Astrocyte (in vitro differentiated cells and primary cell): Measurements from ENCODE around the gene CACNB4. TPM values are rescaled to one million over a fixed set of nuclear protein-coding genes. Genes with fewer than 3 reads are reported as not detected.
"Not testable (repeated sequence)": the region's sequence is repeated elsewhere in the genome, so short reads cannot be mapped to it uniquely, and the experiment has no call there.

ENCODE experiments used
- DNase-seq: peaks from one replicate; pipeline ENCODE4 v3.0.0-alpha.2; 2010; ENCODE audit warnings: low read depth
- FAIRE-seq: peaks from 2 replicates; lab custom pipeline; 2011; peaks lifted over from hg19 to GRCh38; lab: Jason Lieb, UNC
- H2AFZ ChIP-seq: 2 replicates; pipeline ENCODE4 v1.6.0; 2012; ENCODE audit warnings: low read depth, low read length, inconsistent platforms
- H3K27ac ChIP-seq: 2 replicates; pipeline ENCODE4 v1.5.1; 2011; ENCODE audit warnings: low read depth, low read length, inconsistent platforms
- H3K27me3 ChIP-seq: 2 replicates; pipeline ENCODE4 v1.6.0; 2011; ENCODE audit warnings: low read length, inconsistent platforms; ENCODE audit not compliant: insufficient read depth
- H3K36me3 ChIP-seq: 2 replicates; pipeline ENCODE4 v1.5.1; 2011; ENCODE audit warnings: low read length, inconsistent platforms; ENCODE audit not compliant: insufficient read depth
- H3K4me1 ChIP-seq: 2 replicates; pipeline ENCODE4 v1.5.1; 2011; ENCODE audit warnings: low read length, inconsistent platforms; ENCODE audit not compliant: insufficient read depth
- H3K4me2 ChIP-seq: 2 replicates; pipeline ENCODE4 v1.6.0; 2012; ENCODE audit warnings: low read length, inconsistent platforms
- H3K4me3 ChIP-seq: 2 replicates; pipeline ENCODE4 v1.5.1; 2011; ENCODE audit warnings: low read depth, mild to moderate bottlenecking, low read length, inconsistent platforms; ENCODE audit not compliant: insufficient read depth
- H3K79me2 ChIP-seq: 2 replicates; pipeline ENCODE4 v1.6.0; 2012; ENCODE audit warnings: mild to moderate bottlenecking, low read length, inconsistent platforms; ENCODE audit not compliant: insufficient read depth
- H3K9ac ChIP-seq: 2 replicates; pipeline ENCODE4 v1.6.0; 2012; ENCODE audit warnings: mild to moderate bottlenecking, low read length, inconsistent platforms
- H3K9me3 ChIP-seq: 2 replicates; pipeline ENCODE4 v1.5.1; 2012; ENCODE audit warnings: low read depth, mild to moderate bottlenecking, low read length, inconsistent platforms; ENCODE audit not compliant: insufficient read depth
- H4K20me1 ChIP-seq: 2 replicates; pipeline ENCODE4 v1.6.0; 2012; ENCODE audit warnings: low read length, inconsistent platforms; ENCODE audit not compliant: insufficient read depth
- H3K27ac Mint-ChIP-seq: one replicate; pipeline ENCODE4 v1.8.0; 2021; ENCODE audit warnings: mild to moderate bottlenecking, mixed read lengths; ENCODE audit not compliant: unreplicated experiment
- H3K27me3 Mint-ChIP-seq: one replicate; pipeline ENCODE4 v1.8.0; 2021; ENCODE audit warnings: low read depth, mixed read lengths; ENCODE audit not compliant: unreplicated experiment
- H3K36me3 Mint-ChIP-seq: one replicate; pipeline ENCODE4 v1.8.0; 2021; ENCODE audit warnings: low read depth, mixed read lengths; ENCODE audit not compliant: unreplicated experiment
- H3K4me1 Mint-ChIP-seq: one replicate; pipeline ENCODE4 v1.8.0; 2021; ENCODE audit warnings: low read depth, mixed read lengths; ENCODE audit not compliant: unreplicated experiment
- H3K4me3 Mint-ChIP-seq: one replicate; pipeline ENCODE4 v1.8.0; 2021; ENCODE audit warnings: mild to moderate bottlenecking, moderate library complexity, mixed read lengths; ENCODE audit not compliant: unreplicated experiment
- H3K9me3 Mint-ChIP-seq: one replicate; pipeline ENCODE4 v1.8.0; 2021; ENCODE audit warnings: mild to moderate bottlenecking, mixed read lengths; ENCODE audit not compliant: unreplicated experiment
- EZH2 ChIP-seq: IDR thresholded peaks from 2 replicates; pipeline ENCODE4 v1.6.1; 2012; ENCODE audit warnings: mild to moderate bottlenecking, low read length, inconsistent platforms; ENCODE audit not compliant: insufficient read depth
- total RNA-seq: library from RNA; stranded (reverse); gene quantifications from 2 replicates; pipeline ENCODE4 v1.2.1, GENCODE V29; 2021
- TF ChIP-seq, protein P1 (sequence below): IDR thresholded peaks from 2 replicates; pipeline ENCODE4 v1.5.1; 2011; ENCODE audit warnings: low read depth, mild to moderate bottlenecking, inconsistent platforms, low read length, moderate library complexity; ENCODE audit not compliant: insufficient read depth

Gene CACNB4
- total RNA-seq, 1 donor from 2014 or later = 1.8 TPM

GRCh38 chr2:152022090-152022489 lies 76.8 kb downstream of the CACNB4 start:
- no peaks in the 10 kb centered on the region for H3K9me3 Mint-ChIP-seq
- Histone ChIP-seq H3K79me2 (no peaks in the 10 kb centered on the region), H3K9me3 (no peaks in the 10 kb centered on the region), H3K36me3 (no peaks in the 10 kb centered on the region), H3K4me2 (no peak overlapping the region), H3K9ac (no peak overlapping the region), H3K27me3 (peaks cover 14% of the 10 kb centered on the region), H3K27ac (no peak overlapping the region), H3K4me1 (no peaks in the 10 kb centered on the region), H3K4me3 (no peak overlapping the region), H4K20me1 (no peaks in the 10 kb centered on the region), H2AFZ (no peak overlapping the region)
- no peak overlapping the region for H3K4me3 Mint-ChIP-seq
- no peak for DNase-seq
- H3K36me3 Mint-ChIP-seq = no peaks in the 10 kb centered on the region
- FAIRE-seq = no peak
- H3K27me3 Mint-ChIP-seq = no peaks in the 10 kb centered on the region
- H3K4me1 Mint-ChIP-seq = peaks cover 4% of the 10 kb centered on the region
- TF ChIP-seq, protein P1, sequence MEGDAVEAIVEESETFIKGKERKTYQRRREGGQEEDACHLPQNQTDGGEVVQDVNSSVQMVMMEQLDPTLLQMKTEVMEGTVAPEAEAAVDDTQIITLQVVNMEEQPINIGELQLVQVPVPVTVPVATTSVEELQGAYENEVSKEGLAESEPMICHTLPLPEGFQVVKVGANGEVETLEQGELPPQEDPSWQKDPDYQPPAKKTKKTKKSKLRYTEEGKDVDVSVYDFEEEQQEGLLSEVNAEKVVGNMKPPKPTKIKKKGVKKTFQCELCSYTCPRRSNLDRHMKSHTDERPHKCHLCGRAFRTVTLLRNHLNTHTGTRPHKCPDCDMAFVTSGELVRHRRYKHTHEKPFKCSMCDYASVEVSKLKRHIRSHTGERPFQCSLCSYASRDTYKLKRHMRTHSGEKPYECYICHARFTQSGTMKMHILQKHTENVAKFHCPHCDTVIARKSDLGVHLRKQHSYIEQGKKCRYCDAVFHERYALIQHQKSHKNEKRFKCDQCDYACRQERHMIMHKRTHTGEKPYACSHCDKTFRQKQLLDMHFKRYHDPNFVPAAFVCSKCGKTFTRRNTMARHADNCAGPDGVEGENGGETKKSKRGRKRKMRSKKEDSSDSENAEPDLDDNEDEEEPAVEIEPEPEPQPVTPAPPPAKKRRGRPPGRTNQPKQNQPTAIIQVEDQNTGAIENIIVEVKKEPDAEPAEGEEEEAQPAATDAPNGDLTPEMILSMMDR = no peak
- TF ChIP-seq EZH2 = no peak
- H3K27ac Mint-ChIP-seq = no peak overlapping the region

- H3K4me3 Mint-ChIP-seq, H3K36me3 Mint-ChIP-seq, H3K9me3 Mint-ChIP-seq, DNase-seq, H3K4me3 ChIP-seq, H2AFZ ChIP-seq, H3K9me3 ChIP-seq, H4K20me1 ChIP-seq, FAIRE-seq, H3K36me3 ChIP-seq, H3K27me3 Mint-ChIP-seq, H3K4me1 ChIP-seq, H3K9ac ChIP-seq, H3K4me2 ChIP-seq, H3K27ac ChIP-seq, H3K27ac Mint-ChIP-seq, H3K79me2 ChIP-seq, H3K4me1 Mint-ChIP-seq: not testable (repeated sequence)
- H3K27me3 ChIP-seq = peaks cover 22% of the 10 kb centered on the region
Observed at GRCh38 chr2:152021001-152021400, 77.8 kb downstream of the CACNB4 start.

- H3K9me3 ChIP-seq = no peaks in the 10 kb centered on the region
- H3K9me3 Mint-ChIP-seq = no peaks in the 10 kb centered on the region
- no peak overlapping the region for H3K4me3 Mint-ChIP-seq
- H3K27ac ChIP-seq = no peak overlapping the region
- FAIRE-seq = no peak
- no peak for TF ChIP-seq EZH2
- TF ChIP-seq, protein P1 = no peak
- H3K27me3 ChIP-seq = peaks cover 25% of the 10 kb centered on the region
- no peak overlapping the region for H3K4me2 ChIP-seq
- H3K4me3 ChIP-seq = no peak overlapping the region
- H3K36me3 ChIP-seq = no peaks in the 10 kb centered on the region
- DNase-seq = no peak
- H3K27ac Mint-ChIP-seq = no peak overlapping the region
- peaks cover 4% of the 10 kb centered on the region for H3K4me1 Mint-ChIP-seq
- no peaks in the 10 kb centered on the region for H4K20me1 ChIP-seq
- H3K27me3 Mint-ChIP-seq = no peaks in the 10 kb centered on the region
- no peak overlapping the region for H3K9ac ChIP-seq
- H2AFZ ChIP-seq = no peak overlapping the region
- no peaks in the 10 kb centered on the region for H3K4me1 ChIP-seq
- H3K79me2 ChIP-seq = no peaks in the 10 kb centered on the region
- H3K36me3 Mint-ChIP-seq = no peaks in the 10 kb centered on the region
Observed at GRCh38 chr2:152019732-152020131, 79.1 kb downstream of the CACNB4 start.
